ENCODE measurements around the gene SPOCK1. TPM values are rescaled to one million over a fixed set of nuclear protein-coding genes. Genes with fewer than 3 reads are reported as not detected.

Gene SPOCK1
- polyA plus RNA-seq, 2 of the 4 experiments (the other 2 are of a cell fraction): 28.9 to 40.8 TPM

DNA sequence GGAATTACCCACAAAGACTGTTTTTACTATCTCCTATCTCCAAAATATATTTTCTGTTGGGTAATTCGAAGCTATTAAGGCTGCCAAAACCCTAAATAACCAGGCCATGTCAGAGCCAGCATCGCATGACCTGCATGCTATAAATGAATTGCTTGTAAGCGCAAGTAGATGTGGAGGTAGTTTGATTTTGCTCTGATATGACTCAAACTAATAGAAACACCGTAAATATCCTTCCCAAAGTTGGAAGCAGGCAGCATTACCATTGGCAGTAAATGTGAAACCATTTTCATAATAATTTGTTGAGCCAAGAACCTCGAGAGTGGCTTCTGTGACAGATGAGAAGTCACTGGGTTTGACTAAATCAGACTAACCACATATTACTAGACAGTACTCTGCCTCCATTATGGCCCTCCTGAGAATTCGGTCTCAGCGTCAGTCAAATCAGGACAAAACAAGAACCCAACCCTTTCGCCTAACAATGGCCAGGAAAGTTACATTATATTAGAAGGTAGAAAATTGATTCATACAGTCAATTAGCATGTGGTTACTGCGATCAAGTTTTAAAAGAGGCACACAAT lies 289.8 kb downstream of the SPOCK1 start:
- ATAC-seq (no peak), FAIRE-seq (no peak), DNase-seq (ENCODE audit: low read depth in 1 of 2, low spot score in 1 of 2) (no peak)
- TF ChIP-seq CBX2 (IDR thresholded peaks at IDR 0.05; ENCODE audit: borderline replicate concordance, low read depth) (no peak), ZFP36 (IDR thresholded peaks at IDR 0.05; ENCODE audit: borderline replicate concordance, partially characterized antibody) (no peak), EHMT2 (IDR thresholded peaks at IDR 0.05; ENCODE audit: low read depth) (no peak), SMC3 (IDR thresholded peaks at IDR 0.05) (no peak)
- Histone ChIP-seq H3K4me2 (no peak overlapping the region), H3K4me1 (0 out of 3 replicates have a peak, but pooled peaks cover 2% of the 10 kb centered on the region), H3K9me3 (no peaks in the 10 kb centered on the region), H3K27ac (no peak overlapping the region), H3K4me3 (no peak overlapping the region)
- 70% methylated on average over 9 of the region's 9 CpGs for WGBS (ENCODE audit: missing lambda C conversion rate)
- ChIA-PET POLR2A (no interaction called here), CTCF (no interaction called here)

DNA sequence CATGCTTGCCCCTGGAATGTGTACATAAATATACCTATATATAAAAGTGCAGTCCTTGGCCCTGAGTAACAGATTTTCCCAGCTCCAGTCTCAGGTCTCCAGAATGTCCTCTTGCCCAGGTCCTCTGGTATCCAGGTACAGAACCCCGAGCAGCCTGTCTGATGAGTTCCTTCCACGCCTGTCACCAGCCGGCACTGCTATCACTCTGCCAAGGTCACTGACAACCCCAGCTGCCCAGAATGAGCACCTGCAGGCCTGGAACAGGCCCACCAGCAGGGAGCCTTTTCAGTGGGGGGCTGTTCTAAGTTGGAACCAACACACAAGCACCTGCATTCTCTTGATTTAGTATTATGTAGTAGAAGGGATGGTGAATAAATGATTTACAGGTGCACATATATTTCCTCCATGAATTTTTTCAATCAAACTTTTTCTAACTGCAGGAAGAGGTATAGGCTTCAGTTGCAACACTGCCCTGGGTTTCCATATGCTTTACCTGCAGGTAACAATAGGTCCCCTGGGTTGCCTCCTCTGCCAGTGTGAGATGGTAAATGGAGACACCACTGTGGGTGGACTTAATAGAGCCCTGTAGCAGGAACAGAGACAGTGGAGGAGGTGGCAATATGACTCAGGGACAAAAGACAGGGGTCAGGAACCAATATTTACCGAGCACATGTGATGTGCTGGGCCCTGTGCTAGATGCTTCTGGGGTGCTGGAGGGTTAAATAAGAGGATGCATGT lies 291.9 kb downstream of the SPOCK1 start:
- Histone ChIP-seq H3K4me2 (no peak overlapping the region), H3K27ac (no peak overlapping the region), H3K4me3 (no peak overlapping the region), H3K4me1 (no peaks in the 10 kb centered on the region), H3K9me3 (no peaks in the 10 kb centered on the region)
- ATAC-seq: no peak
- ChIA-PET CTCF (no interaction called here), POLR2A (no interaction called here)
- WGBS (ENCODE audit: missing lambda C conversion rate): 67% methylated on average over 4 of the region's 4 CpGs
- no peak for TF ChIP-seq HDAC2 (IDR thresholded peaks at IDR 0.05)
- TF ChIP-seq RARB (CRISPR knock-in tag; IDR thresholded peaks at IDR 0.05): no peak
- no peak for TF ChIP-seq RAD21 (conservative IDR thresholded peaks at IDR 0.05 in 1 of 2, IDR thresholded peaks at IDR 0.05 in 1 of 2)
- TF ChIP-seq RFX5 (IDR thresholded peaks at IDR 0.05): no peak
- TF ChIP-seq GATA3 (IDR thresholded peaks at IDR 0.05; ENCODE audit: borderline replicate concordance): no peak
- TF ChIP-seq CBX8 (IDR thresholded peaks at IDR 0.05): no peak
- TF ChIP-seq POLR2AphosphoS2 (conservative IDR thresholded peaks at IDR 0.05; ENCODE audit: low read length): no peak
- no peak for TF ChIP-seq JUNB (IDR thresholded peaks at IDR 0.05)
- TF ChIP-seq MAZ (IDR thresholded peaks at IDR 0.05; ENCODE audit: borderline replicate concordance, low read depth, low read length): no peak
- TF ChIP-seq SREBF2 (IDR thresholded peaks at IDR 0.05): no peak
- no peak for DNase-seq (ENCODE audit: low read depth in 1 of 2, low spot score in 1 of 2)
- no peak for FAIRE-seq

DNA sequence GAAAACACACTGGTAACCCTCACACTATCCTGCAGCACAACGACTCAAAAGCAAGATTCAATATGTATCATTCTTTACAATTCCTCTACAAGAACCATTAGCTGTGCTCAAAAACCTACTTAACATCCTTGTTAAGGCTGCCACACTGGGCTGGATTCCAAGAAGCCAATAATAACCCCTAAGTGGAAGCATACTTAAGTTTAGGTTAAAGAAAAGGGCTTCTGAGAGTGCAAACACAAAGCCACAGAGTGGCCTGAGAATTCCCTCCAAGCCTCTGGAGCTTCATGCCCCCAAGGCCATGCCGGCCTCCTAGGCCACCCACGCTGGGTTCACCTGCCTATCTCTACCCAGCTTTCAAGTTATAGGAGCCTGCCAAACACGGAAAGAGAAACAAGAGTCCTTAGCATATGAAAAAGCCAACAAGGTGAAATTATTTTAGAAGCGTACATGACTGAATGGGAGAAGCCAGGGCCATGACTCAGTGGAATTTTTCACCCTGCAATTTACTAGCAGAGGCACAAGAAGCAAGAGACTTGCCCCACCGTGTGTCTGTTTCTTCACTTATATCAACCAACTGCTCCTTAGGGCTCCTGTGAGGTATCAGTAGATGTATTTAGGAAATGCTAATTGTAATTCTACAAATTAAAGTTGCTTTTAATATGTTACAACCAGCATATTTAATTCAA lies 293.0 kb downstream of the SPOCK1 start:
- TF ChIP-seq EHMT2 (IDR thresholded peaks at IDR 0.05; ENCODE audit: low read depth): no peak
- TF ChIP-seq FOSB (CRISPR knock-in tag; IDR thresholded peaks at IDR 0.05): no peak
- no peak for TF ChIP-seq BHLHE40 (IDR thresholded peaks at IDR 0.05; ENCODE audit: low read depth, low read length)
- no peak for TF ChIP-seq TP53 (CRISPR knock-in tag; IDR thresholded peaks at IDR 0.05)
- TF ChIP-seq RFX5 (IDR thresholded peaks at IDR 0.05): no peak
- no peak for TF ChIP-seq NPAS2 (CRISPR knock-in tag; IDR thresholded peaks at IDR 0.05; ENCODE audit: borderline replicate concordance)
- CTCF ChIA-PET: no interaction called here
- no peak for FAIRE-seq
- Histone ChIP-seq H3K4me1 (no peaks in the 10 kb centered on the region), H3K9me3 (no peaks in the 10 kb centered on the region), H3K27ac (no peak overlapping the region), H3K4me2 (no peak overlapping the region), H3K4me3 (no peak overlapping the region)
- POLR2A ChIA-PET: no interaction called here
- DNase-seq (ENCODE audit: low read depth in 1 of 2, low spot score in 1 of 2): no peak
- ATAC-seq: no peak
- WGBS (ENCODE audit: missing lambda C conversion rate): 66% methylated on average over 6 of the region's 6 CpGs

DNA sequence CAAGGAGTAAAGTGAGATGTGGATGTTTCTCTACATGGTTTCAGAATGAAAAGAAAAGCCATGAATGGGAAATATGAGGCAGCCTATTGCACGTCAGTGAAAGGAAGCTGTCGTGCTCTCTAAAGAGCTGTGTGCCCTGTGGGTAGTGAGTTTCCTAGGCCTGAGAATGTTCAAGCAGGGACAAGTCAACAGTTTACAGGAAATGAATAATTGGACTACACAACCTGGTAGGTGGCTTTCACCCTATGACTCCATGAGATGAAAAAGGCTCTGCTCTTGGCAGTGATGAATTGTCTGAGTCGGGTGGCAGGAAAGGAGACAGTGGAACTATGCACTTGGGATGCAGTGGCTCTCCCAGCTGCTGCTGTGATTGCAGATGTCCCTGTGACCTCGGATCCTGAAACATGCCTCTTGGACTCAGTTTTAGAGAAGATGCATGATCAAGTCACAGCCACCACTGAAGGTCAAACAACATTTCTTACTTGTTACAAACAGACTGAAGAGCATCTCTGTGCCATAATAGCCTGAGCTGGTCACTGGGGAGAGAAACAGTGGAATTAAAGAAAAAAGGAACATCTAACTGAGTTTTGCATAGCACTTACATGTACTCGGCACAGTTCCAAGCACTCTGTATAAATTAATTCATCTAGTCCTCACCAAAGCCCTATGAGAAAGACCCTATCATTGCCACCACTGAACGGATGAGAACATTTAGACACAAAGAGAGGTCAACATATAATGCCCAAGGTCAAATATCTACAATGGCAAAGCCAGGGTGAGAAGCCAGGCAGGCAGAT lies 293.7 kb downstream of the SPOCK1 start:
- POLR2A ChIA-PET: no interaction called here
- TF ChIP-seq RAD21 (conservative IDR thresholded peaks at IDR 0.05 in 1 of 2, IDR thresholded peaks at IDR 0.05 in 1 of 2) (no peak), FOSB (CRISPR knock-in tag; IDR thresholded peaks at IDR 0.05) (no peak)
- CTCF ChIA-PET: interaction anchor here (1.6 to 2.1 kb wide), 2 partner anchors 9 to 14 kb away, joined by 3 to 5 read pairs; no protein-coding TSS in a partner anchor
- no peaks in the 10 kb centered on the region for H3K9me3 ChIP-seq
- H3K27ac ChIP-seq: no peak overlapping the region
- 66% methylated on average over 6 of the region's 6 CpGs for WGBS (ENCODE audit: missing lambda C conversion rate)
- FAIRE-seq (no peak), DNase-seq (ENCODE audit: low read depth in 1 of 2, low spot score in 1 of 2) (no peak), ATAC-seq (no peak)
- H3K4me1 ChIP-seq: no peaks in the 10 kb centered on the region
- no peak overlapping the region for H3K4me2 ChIP-seq
- no peak overlapping the region for H3K4me3 ChIP-seq
